Mesothelial cell of epicardium (in vitro differentiated cells): Measurements from ENCODE around the gene KCNH2. TPM values are rescaled to one million over a fixed set of nuclear protein-coding genes. Genes with fewer than 3 reads are reported as not detected.

Experiments used
- DNase-seq, 2 experiments: peaks; one replicate each; pipeline ENCODE4 v3.0.0; 2021; ENCODE audit warnings: low spot score in 2 of 2; ENCODE audit not compliant: unreplicated experiment in 2 of 2
- H3K27ac Mint-ChIP-seq: 2 replicates; pipeline ENCODE4 v1.8.0; 2021; ENCODE audit warnings: mixed read lengths
- H3K27me3 Mint-ChIP-seq: 2 replicates; pipeline ENCODE4 v1.8.0; 2021; ENCODE audit warnings: low read depth, mixed read lengths
- H3K36me3 Mint-ChIP-seq: 2 replicates; pipeline ENCODE4 v1.8.0; 2021; ENCODE audit warnings: mixed read lengths
- H3K4me1 Mint-ChIP-seq: 2 replicates; pipeline ENCODE4 v1.8.0; 2021; ENCODE audit warnings: mixed read lengths
- H3K4me3 Mint-ChIP-seq: 2 replicates; pipeline ENCODE4 v1.8.0; 2021; ENCODE audit warnings: mild to moderate bottlenecking, moderate library complexity, mixed read lengths
- H3K9me3 Mint-ChIP-seq: 2 replicates; pipeline ENCODE4 v1.8.0; 2021; ENCODE audit warnings: mixed read lengths
- CTCF ChIP-seq: fragments of 200-600 bp; sonication (generic); IDR thresholded peaks from one replicate; pipeline ENCODE4 v1.5.0; 2021; ENCODE audit warnings: antibody characterized with exemption; ENCODE audit not compliant: unreplicated experiment
- total RNA-seq: library from RNA; stranded (reverse); gene quantifications from 3 replicates; pipeline ENCODE4 v1.2.1, GENCODE V29; 2021

Gene KCNH2
- total RNA-seq, 1 donor from 2014 or later, result 11.2 TPM

- Mint-ChIP-seq H3K9me3 (no peaks in the 10 kb centered on the region), H3K36me3 (no peaks in the 10 kb centered on the region), H3K27ac (peak overlapping the region; percentile 71), H3K27me3 (peaks cover 3% of the 10 kb centered on the region), H3K4me1 (peaks cover 45% of the 10 kb centered on the region), H3K4me3 (no peak overlapping the region)
- no peak for TF ChIP-seq CTCF
- DNase-seq, result no peak
Observed at GRCh38 chr7:150943453-150943814, 34.7 kb downstream of the KCNH2 start.

- no peak overlapping the region for H3K27ac Mint-ChIP-seq
- H3K36me3 Mint-ChIP-seq, result no peaks in the 10 kb centered on the region
- no peak for DNase-seq
- no peak overlapping the region for H3K4me3 Mint-ChIP-seq
- peaks cover 48% of the 10 kb centered on the region for H3K4me1 Mint-ChIP-seq
- peaks cover 6% of the 10 kb centered on the region for H3K27me3 Mint-ChIP-seq
- TF ChIP-seq CTCF, result no peak
- H3K9me3 Mint-ChIP-seq, result no peaks in the 10 kb centered on the region
Observed at GRCh38 chr7:150942591-150943452, 35.3 kb downstream of the KCNH2 start.

GRCh38 chr7:150942001-150942590, 36.0 kb downstream of the KCNH2 start:
- Mint-ChIP-seq H3K9me3 (no peaks in the 10 kb centered on the region), H3K4me1 (peaks cover 51% of the 10 kb centered on the region), H3K27me3 (peaks cover 6% of the 10 kb centered on the region), H3K36me3 (no peaks in the 10 kb centered on the region), H3K4me3 (no peak overlapping the region), H3K27ac (no peak overlapping the region)
- no peak for DNase-seq
- no peak for TF ChIP-seq CTCF

GRCh38 chr7:150941351-150942000, 36.6 kb downstream of the KCNH2 start:
- H3K27me3 Mint-ChIP-seq, result peaks cover 6% of the 10 kb centered on the region
- H3K9me3 Mint-ChIP-seq, result no peaks in the 10 kb centered on the region
- no peak overlapping the region for H3K4me3 Mint-ChIP-seq
- H3K27ac Mint-ChIP-seq, result no peak overlapping the region
- H3K36me3 Mint-ChIP-seq, result no peaks in the 10 kb centered on the region
- H3K4me1 Mint-ChIP-seq, result peaks cover 47% of the 10 kb centered on the region
- no peak for TF ChIP-seq CTCF
- DNase-seq, result no peak

- Mint-ChIP-seq H3K4me3 (no peak overlapping the region), H3K4me1 (peaks cover 41% of the 10 kb centered on the region), H3K9me3 (no peaks in the 10 kb centered on the region), H3K27ac (no peak overlapping the region), H3K27me3 (peaks cover 10% of the 10 kb centered on the region), H3K36me3 (no peaks in the 10 kb centered on the region)
- no peak for DNase-seq
- no peak for TF ChIP-seq CTCF
Observed at GRCh38 chr7:150940431-150941102, 37.6 kb downstream of the KCNH2 start.
